Fibroblast of mammary gland (primary cell): Measurements from ENCODE around the gene GCNT4.

Source experiments
- DNase-seq: peaks from one replicate; pipeline ENCODE4 v3.0.0-alpha.2; 2010; ENCODE audit warnings: low read depth
- H3K4me3 ChIP-seq: 2 replicates; pipeline ENCODE4 v1.5.1; 2011; ENCODE audit warnings: low read depth, mild to moderate bottlenecking, low read length, moderate library complexity; ENCODE audit not compliant: control insufficient read depth
- CTCF ChIP-seq: conservative IDR thresholded peaks from 2 replicates; pipeline ENCODE4 v1.5.1; 2011; ENCODE audit warnings: low read depth, low read length, inconsistent platforms; ENCODE audit not compliant: control insufficient read depth, insufficient read depth

Gene GCNT4

DNA sequence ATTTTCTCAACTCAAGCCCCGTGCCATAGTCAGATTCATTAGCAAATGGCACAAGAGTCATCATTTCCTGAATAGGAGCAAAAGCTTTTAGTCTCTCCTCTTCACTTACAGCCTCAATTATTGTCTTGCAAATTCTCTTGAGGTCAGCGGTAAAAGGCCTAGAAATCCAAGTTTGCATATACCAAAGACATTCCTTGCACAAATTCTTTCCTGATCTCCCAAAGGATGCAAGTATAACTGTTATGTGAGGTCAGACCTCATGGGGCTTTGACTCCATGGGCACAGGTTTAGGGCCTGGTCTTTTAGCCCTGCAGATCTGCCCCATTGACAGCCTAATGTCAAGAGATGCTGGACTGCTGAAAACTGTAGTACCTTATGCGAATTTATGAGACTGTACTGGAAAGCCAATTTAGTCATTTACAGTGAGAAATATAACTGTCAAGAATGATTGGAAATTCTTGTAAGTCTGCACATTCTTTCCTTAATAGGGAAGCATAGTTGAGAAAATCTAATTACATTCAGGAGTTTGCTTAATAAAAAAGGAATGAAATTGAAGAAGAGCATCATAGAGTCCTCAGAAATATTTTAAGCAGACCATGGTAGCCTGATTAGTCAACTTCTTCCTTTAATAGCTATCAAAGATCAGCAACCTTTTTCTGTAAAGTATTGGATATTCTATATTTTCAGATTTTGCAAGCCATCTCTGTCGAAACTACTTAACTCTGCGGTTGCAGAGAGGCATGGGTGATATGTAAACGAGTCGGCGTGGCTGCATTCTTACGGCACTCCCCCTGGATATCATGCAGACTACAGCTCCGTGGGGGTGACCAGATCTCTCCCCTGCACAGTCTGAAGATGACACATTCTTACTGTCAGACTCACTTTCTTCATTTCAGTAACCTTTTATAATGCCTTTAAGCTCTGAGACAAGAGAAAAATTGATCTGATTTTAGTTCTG, 45.2 kb downstream of the GCNT4 start:
- H3K4me3 ChIP-seq: no peak overlapping the region
- peak; percentile 48 for DNase-seq
- TF ChIP-seq CTCF: no peak

- no peak overlapping the region for H3K4me3 ChIP-seq
- no peak for DNase-seq
- TF ChIP-seq CTCF: no peak
These were observed 46.8 kb downstream of the GCNT4 start for GRCh38 chr5:75005561-75005960.
